Measurements from ENCODE around the gene TMEM39B.
"Not testable (repeated sequence)": the region's sequence is repeated elsewhere in the genome, so short reads cannot be mapped to it uniquely, and the experiment has no call there.

TMEM39B gene

GRCh38 chr1:32072622-32073298 is at the start of gene TMEM39B:
TMEM39B (plus strand) TSS chr1:32072939; CDS start chr1:32073048, 109 bp downstream.
- peak; percentile 96 for DNase-seq

GRCh38 chr1:32023351-32023750 is 49.4 kb upstream of the TMEM39B start:
- DNase-seq, result no peak

DNA sequence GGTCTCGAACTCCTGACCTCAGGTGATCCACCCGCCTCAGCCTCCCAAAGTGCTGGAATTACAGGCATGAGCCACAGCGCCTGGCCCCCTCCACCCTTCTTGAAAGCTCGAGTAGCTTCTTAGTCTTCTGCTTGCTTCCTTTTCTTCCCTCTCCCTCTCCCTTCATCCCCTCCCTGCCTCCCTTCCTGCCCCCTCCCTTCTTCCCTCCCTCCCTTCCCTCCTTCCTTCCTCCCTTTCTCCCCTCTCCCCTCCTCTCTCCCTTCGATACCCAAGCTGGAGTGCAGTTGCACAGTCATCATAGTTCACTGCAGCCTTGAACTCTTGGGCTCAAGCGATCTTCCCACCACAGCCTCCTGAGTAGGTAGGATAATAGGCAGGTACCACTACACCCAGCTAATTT is 47.2 kb upstream of the TMEM39B start:
- no peak for DNase-seq

- no peak for DNase-seq
Measured at GRCh38 chr1:32028746-32029145, 44.0 kb upstream of the TMEM39B start.

- no peak for DNase-seq
Measured at GRCh38 chr1:32031578-32032274, 41.0 kb upstream of the TMEM39B start.

DNA sequence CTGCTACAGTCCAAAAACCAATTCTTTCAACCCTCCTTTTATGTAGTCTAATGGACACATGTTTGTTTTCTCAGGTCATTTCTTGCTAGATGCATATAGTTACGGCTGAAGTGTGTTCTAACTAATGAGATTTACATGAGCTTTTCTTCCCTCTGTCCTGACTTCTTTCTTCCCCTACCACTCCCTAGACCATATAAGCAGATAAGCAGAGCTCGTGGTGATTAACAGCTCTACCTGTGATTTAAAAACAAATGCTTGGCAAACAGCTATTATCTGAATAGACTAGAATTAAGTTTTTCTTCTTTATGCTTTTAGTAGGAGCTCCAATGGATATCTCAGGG is 40.5 kb upstream of the TMEM39B start:
- DNase-seq, result no peak

DNA sequence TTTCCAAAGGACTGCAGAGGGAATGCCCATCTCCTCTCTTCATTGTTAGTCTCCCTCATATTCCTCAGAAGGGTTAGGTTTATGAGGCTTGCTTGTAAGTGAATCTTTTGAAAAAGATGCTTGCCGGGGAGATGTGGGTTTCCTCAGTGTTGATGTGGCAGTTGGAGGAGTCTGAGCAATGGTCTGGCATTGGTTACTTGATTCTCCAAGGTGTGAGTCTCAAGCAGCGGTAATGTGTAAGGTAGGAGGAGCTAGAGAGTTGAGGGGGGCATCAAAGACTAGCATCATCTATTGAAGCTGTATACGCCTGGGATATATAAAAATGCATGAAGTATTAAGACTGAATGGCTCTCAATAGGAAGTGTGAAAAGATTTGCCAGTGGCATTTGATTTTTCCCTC is 37.6 kb upstream of the TMEM39B start:
- DNase-seq, result no peak

GRCh38 chr1:32040711-32041110 is 32.0 kb upstream of the TMEM39B start:
- DNase-seq, result peak; percentile 36

DNA sequence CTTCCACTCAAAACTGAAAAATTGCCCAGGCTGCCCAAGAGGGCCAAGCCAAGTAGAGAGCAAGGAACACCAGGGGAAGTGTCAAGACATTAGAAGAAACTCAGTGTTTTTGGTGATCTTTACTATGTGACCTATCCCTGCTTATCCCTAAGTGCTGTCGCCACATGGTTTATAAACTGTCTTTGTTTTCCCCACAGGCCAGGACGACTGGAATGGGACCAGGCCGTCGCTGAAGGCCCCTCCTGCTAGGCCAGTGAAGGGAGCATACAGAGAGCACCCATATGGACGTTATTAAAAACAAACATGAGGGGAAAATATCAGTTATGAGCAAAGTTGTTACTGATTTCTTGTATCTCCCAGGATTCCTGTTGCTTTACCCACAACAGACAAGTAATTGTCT is 30.4 kb upstream of the TMEM39B start:
- DNase-seq, result no peak

- DNase-seq, result no peak
Measured at GRCh38 chr1:32044234-32044633, 28.5 kb upstream of the TMEM39B start.

DNA sequence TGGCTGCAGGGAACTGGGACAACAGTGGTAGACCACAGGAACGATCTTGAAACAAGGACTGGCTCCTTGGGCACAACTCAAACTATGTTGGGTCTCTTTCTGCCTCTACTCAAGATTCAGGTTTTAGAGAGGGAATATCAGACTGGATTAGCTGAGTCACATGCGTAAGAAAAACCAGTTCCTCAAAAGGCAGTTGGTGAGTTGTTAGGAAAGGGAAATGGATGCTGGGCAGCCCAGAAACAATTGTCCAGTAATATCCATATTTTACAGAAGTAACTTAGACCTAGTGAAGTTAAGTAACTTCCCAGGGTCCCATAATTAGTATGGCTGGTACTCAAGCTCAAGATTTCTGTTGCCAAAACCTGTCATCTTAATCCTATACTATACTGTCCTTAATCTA is 27.0 kb upstream of the TMEM39B start:
- DNase-seq, result no peak

GRCh38 chr1:32047701-32048100 is 25.0 kb upstream of the TMEM39B start:
- DNase-seq, result no peak

DNA sequence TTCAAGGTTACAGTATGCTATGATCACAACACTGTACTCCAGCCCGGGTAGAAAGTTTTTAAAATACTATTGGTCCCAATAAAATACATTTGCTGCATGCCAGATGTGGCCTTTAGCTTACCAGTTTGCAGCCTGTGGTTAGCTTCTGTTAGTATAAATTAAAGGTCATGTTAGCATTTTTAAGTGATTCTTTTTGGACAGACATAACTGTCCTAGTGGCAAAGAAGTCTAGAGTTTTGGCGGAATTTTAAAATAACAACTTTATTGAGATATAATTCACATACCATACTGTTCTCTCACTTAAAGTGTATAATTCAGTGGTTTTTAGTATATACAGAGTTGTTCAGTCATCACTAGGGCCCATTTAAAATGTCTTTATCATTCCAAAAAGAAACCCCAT is 24.3 kb upstream of the TMEM39B start:
- no peak for DNase-seq

DNA sequence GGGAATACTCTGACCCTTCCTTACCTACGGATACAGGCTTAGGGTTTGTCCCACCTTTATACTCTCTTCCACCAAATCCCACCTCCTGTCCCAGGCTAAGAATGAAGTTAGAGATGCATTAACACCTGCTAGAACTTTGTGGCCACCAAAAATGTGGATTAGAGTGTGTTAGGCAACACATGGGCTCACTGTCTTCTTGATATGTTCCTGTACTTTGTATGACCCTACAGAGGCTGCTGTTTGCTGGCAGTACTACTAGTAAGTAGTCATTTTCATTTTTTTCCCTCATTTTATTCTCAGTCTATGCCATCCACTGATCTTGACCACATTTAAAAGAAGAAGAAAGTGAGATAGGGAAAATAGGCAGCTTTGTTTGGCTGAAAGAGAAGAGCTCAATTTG is 21.0 kb upstream of the TMEM39B start:
- DNase-seq, result no peak

GRCh38 chr1:32052887-32053286 is 19.9 kb upstream of the TMEM39B start:
- no peak for DNase-seq

DNA sequence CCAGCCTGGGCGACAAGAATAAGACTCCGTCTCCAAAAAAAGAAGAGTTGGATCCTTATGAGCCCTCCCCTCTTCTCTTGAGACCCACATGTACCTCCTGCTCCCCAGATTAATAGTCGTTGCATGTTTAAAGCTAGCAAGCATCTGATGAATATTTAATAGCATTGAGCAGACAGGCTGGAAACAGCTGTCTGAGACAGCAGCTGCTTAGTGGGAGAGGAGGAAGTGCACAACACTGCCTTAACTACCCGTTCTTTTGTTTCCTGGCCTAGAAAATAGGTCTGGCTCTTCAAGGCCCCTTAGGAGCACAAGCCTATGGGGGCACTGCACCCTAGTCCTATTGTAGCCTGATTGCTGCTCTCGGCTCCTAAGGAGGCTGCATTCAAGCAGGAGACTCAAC is 17.3 kb upstream of the TMEM39B start:
- no peak for DNase-seq

GRCh38 chr1:32056598-32056997 is 16.1 kb upstream of the TMEM39B start:
- DNase-seq, result no peak

GRCh38 chr1:32060914-32061313 is 11.8 kb upstream of the TMEM39B start:
- DNase-seq, result no peak

- no peak for DNase-seq
Measured at GRCh38 chr1:32062867-32063230, 9.9 kb upstream of the TMEM39B start.

GRCh38 chr1:32063261-32063681 is 9.5 kb upstream of the TMEM39B start:
- DNase-seq, result peak; percentile 73

DNA sequence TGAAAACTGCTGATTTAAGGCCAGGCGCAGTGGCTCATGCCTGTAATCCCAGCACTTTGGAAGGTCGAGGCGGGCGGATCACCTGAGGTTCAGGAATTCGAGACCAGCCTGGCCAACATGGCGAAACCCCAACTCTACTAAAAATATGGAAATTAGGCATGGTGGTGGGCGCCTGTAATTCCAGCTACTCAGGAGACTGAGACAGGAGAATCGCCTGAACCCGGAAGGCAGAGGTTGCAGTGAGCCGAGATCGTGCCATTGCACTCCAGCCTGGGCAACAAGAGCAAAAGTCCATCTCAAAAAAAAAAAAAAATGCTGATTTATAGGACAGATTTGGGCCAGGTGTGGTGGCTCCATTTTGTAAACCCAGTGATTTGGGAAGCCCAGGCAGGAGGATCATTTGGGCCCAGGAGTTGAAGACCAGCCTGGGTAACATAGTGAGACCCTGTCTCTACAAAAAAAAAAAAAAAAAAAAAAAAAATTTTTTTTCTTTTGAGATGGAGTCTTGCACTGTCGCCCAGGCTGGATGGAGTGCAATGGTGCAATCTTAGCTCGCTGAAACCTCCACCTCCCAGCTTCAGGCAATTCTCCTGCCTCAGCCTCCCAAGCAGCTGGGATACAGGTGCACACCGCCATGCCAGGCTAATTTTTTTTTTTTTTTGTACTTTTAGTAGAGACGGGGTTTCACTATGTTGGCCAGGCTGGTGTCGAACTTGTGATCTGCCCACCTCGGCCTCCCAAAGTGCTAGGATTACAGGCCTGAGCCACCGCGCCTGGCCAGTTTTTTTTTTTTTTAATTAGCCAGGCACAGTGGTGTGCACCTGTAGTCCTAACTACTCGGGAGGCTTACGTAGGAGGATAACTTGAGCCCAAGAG is 6.9 kb upstream of the TMEM39B start:
- DNase-seq, result not testable (repeated sequence)

DNA sequence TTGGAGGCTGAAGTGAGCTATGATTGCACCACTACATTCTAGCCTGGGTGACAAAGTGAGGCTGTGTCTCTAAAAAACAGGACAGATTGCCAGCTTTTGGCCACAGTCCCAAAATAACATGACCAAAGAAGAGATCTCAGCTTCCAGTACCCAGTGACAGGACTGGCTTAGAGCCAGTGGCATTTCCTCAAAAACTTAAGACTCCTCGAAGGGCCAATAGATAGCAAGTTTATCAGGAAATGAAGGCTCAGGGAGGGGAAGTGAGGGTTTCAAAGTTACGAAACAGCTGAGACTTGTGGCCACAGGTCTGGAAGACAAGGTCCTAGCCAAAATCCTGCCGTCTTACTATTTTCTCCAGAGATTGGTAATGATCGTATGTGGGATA is 6.3 kb upstream of the TMEM39B start:
- peak; percentile 47 for DNase-seq

GRCh38 chr1:32068957-32069588 is 3.7 kb upstream of the TMEM39B start:
- no peak for DNase-seq

Data from midbrain (tissue), 1 donor.